IMR-90 (cell line): ENCODE results near the gene MEF2D. TPM values are rescaled to one million over a fixed set of nuclear protein-coding genes. Genes with fewer than 3 reads are reported as not detected.

Source experiments
- ATAC-seq: fragments of 200-7000 bp; cut with Tn5 transposase; 2 replicates; pipeline ENCODE4 v1.9.1; 2020; ENCODE audit warnings: low read depth, mild to moderate bottlenecking, moderate library complexity
- BruUV-seq: library from RNA; stranded (reverse); fragments of 400-500 nt; replicated peaks from 2 replicates; lab custom pipeline; 2021; lab: Mats Ljungman, UMichigan
- CTCF ChIA-PET: fragments of 300-600 bp; formaldehyde crosslinking; extraction: SDS; loops from one replicate; lab custom pipeline; 2021; ENCODE audit warnings: antibody characterized with exemption; lab: Yijun Ruan, JAX
- POLR2A ChIA-PET: fragments of 300-600 bp; sonication (Branson Sonifier 250); formaldehyde crosslinking; loops from one replicate; lab custom pipeline; 2022; ENCODE audit warnings: antibody characterized with exemption; ENCODE audit not compliant: unreplicated experiment; lab: Charles Lee
- DNase-seq: peaks from one replicate; pipeline ENCODE4 v3.0.0; 2013
- H2AFZ ChIP-seq: replicated peaks from 2 replicates; pipeline ENCODE3; 2013; ENCODE audit warnings: low read length, mild to moderate bottlenecking; ENCODE audit not compliant: poor library complexity
- H2AK5ac ChIP-seq: 2 replicates; pipeline ENCODE4 v1.6.1; 2013; ENCODE audit warnings: low read depth, low read length, inconsistent platforms
- H2AK9ac ChIP-seq: replicated peaks from 2 replicates; pipeline ENCODE3; 2013; ENCODE audit warnings: mild to moderate bottlenecking, low read depth, low read length, moderate library complexity; ENCODE audit not compliant: poor library complexity
- H2BK120ac ChIP-seq: 2 replicates; pipeline ENCODE4 v1.6.1; 2013; ENCODE audit warnings: low read depth, low read length, inconsistent platforms
- H2BK15ac ChIP-seq: 3 replicates; pipeline ENCODE4 v1.6.1; 2013; ENCODE audit warnings: low read depth, low read length, inconsistent platforms
- H2BK20ac ChIP-seq: 2 replicates; pipeline ENCODE4 v1.6.1; 2013; ENCODE audit warnings: low read depth, mild to moderate bottlenecking, inconsistent platforms, low read length, moderate library complexity
- H2BK5ac ChIP-seq: 2 replicates; pipeline ENCODE4 v1.6.1; 2013; ENCODE audit warnings: mild to moderate bottlenecking, low read depth, low read length, inconsistent platforms; ENCODE audit not compliant: poor library complexity, severe bottlenecking
- H3K14ac ChIP-seq: replicated peaks from 2 replicates; pipeline ENCODE4 v1.6.1; 2013; ENCODE audit warnings: low read depth, low read length, inconsistent platforms
- H3K18ac ChIP-seq: 2 replicates; pipeline ENCODE4 v1.6.1; 2013; ENCODE audit warnings: low read depth, low read length, control low read depth
- H3K23ac ChIP-seq: 2 replicates; pipeline ENCODE4 v1.6.1; 2013; ENCODE audit warnings: low read depth, low read length, inconsistent platforms
- H3K27ac ChIP-seq: 2 replicates; pipeline ENCODE4 v1.5.1; 2013; ENCODE audit warnings: mild to moderate bottlenecking, control low read depth, low read length; ENCODE audit not compliant: insufficient read depth
- H3K27me3 ChIP-seq: 2 replicates; pipeline ENCODE4 v1.6.1; 2013; ENCODE audit warnings: low read length; ENCODE audit not compliant: control insufficient read depth, insufficient read depth
- H3K36me3 ChIP-seq: 2 replicates; pipeline ENCODE4 v1.6.1; 2013; ENCODE audit warnings: low read length, mixed read lengths; ENCODE audit not compliant: control insufficient read depth, insufficient read depth
- H3K4ac ChIP-seq: 2 replicates; pipeline ENCODE4 v1.6.1; 2013; ENCODE audit warnings: low read depth, low read length, inconsistent platforms
- H3K4me1 ChIP-seq: 2 replicates; pipeline ENCODE4 v1.6.1; 2013; ENCODE audit warnings: low read length, mixed read lengths; ENCODE audit not compliant: control insufficient read depth, insufficient read depth
- H3K4me2 ChIP-seq: 2 replicates; pipeline ENCODE4 v1.6.1; 2013; ENCODE audit warnings: low read depth, mild to moderate bottlenecking, control low read depth, low read length, moderate library complexity
- H3K4me3 ChIP-seq: 2 replicates; pipeline ENCODE4 v1.5.1; 2013; ENCODE audit warnings: low read depth, mild to moderate bottlenecking, control low read depth, low read length, moderate library complexity; ENCODE audit not compliant: insufficient read depth
- H3K56ac ChIP-seq: 2 replicates; pipeline ENCODE4 v1.6.1; 2013; ENCODE audit warnings: low read length, inconsistent platforms; ENCODE audit not compliant: insufficient read depth; ENCODE audit errors: extremely low read depth
- H3K79me1 ChIP-seq, 2 experiments: 2 replicates each; pipeline ENCODE4 v1.6.1; 2013; ENCODE audit warnings: low read length in 2 of 2, inconsistent platforms in 1 of 2, low read depth in 1 of 2
- H3K9ac ChIP-seq: 2 replicates; pipeline ENCODE4 v1.6.1; 2013; ENCODE audit warnings: low read depth, low read length, control low read depth
- H3K9me1 ChIP-seq: 2 replicates; pipeline ENCODE4 v1.6.1; 2013; ENCODE audit warnings: low read length, inconsistent platforms; ENCODE audit not compliant: insufficient read depth
- H3K9me3 ChIP-seq: 2 replicates; pipeline ENCODE4 v1.6.1; 2013; ENCODE audit warnings: low read length; ENCODE audit not compliant: control insufficient read depth, insufficient read depth
- H4K20me1 ChIP-seq: 2 replicates; pipeline ENCODE4 v1.6.1; 2013; ENCODE audit warnings: low read length, inconsistent platforms; ENCODE audit not compliant: insufficient read depth
- H4K5ac ChIP-seq: 2 replicates; pipeline ENCODE4 v1.6.1; 2013; ENCODE audit warnings: mild to moderate bottlenecking, low read depth, low read length, control low read depth
- H4K8ac ChIP-seq, 2 experiments: 2 replicates each; pipeline ENCODE4 v1.6.1; 2013; ENCODE audit warnings: low read depth in 2 of 2, low read length in 2 of 2, control low read depth in 1 of 2, inconsistent platforms in 1 of 2
- H4K91ac ChIP-seq: 2 replicates; pipeline ENCODE4 v1.6.1; 2013; ENCODE audit warnings: low read depth, low read length, inconsistent platforms; ENCODE audit not compliant: insufficient read depth
- CHD1 ChIP-seq: IDR thresholded peaks from 2 replicates; pipeline ENCODE4 v1.6.1; 2012; ENCODE audit warnings: low read depth, low read length, improper control_type of control experiment
- MXI1 ChIP-seq: IDR thresholded peaks from 2 replicates; pipeline ENCODE4 v1.6.1; 2012; ENCODE audit warnings: low read depth, mild to moderate bottlenecking, low read length, moderate library complexity, borderline replicate concordance
- NFE2L2 ChIP-seq: fragments of 150-350 bp; IDR thresholded peaks from 2 replicates; pipeline ENCODE4 v1.6.1; 2016; ENCODE audit warnings: low read depth, mild to moderate bottlenecking, low read length
- WGBS, 2 experiments: methylation state at CpG; one replicate each; pipeline versions ENCODE4 v1.1.5 to v1.1.7; 2013; ENCODE audit warnings: missing lambda C conversion rate in 2 of 2; ENCODE audit not compliant: insufficient read length in 1 of 2; ENCODE audit errors: extremely low coverage in 2 of 2; 5-methylcytosine and 5-hydroxymethylcytosine counted together
- dilution Hi-C: fragments of 300-500 bp; cut with HindIII; formaldehyde crosslinking; loops from one replicate; pipeline ENCODE4 v1.14.3; 2018; ENCODE audit warnings: low sequenced_read_pairs; ENCODE audit not compliant: unreplicated experiment
- in situ Hi-C: fragments of 300-500 bp; cut with MboI; formaldehyde crosslinking; loops from 3 replicates; pipeline ENCODE4 v1.14.3; 2019; ENCODE audit warnings: low sequenced_read_pairs, inconsistent platforms, mixed read lengths
- intact Hi-C: fragments of 100-400 bp; cut with micrococcal nuclease; formaldehyde crosslinking; loops from 2 replicates; pipeline ENCODE4 v1.10.0; 2022
- polyA plus RNA-seq, 3 experiments: library from polyadenylated mRNA; depleted of rRNA; stranded (reverse); fragments of >200 nt; gene quantifications; 2 replicates each; pipeline ENCODE4 v1.2.3, GENCODE V29; 2012; ENCODE audit warnings: low replicate concordance in 1 of 3
- total RNA-seq: library from RNA; depleted of rRNA; stranded (reverse); fragments of >200 nt; gene quantifications from 2 replicates; pipeline ENCODE4 v1.2.3, GENCODE V29; 2012

Gene MEF2D
- total and polyA plus RNA-seq, 2 of the 4 experiments (the other 2 are of a cell fraction): 2.9 to 20.0 TPM

DNA sequence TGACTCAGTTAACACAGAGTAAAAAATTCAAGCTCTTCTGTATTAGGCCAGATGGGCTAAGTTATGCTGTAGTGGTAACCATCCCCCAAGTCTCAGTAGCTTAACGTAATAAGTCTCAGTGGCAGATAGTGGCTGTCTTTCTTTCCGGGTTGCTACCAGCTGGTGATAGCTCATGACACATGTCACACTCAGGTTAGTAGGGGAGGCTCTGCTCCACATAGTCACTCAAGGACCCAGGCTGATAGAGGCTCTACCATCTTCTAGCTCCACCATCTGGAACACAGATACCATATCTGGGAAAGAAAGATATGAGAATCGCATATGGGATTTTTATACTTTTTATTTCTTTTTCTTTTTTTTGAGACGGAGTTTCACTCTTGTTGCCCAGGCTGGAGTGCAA, 16.2 kb upstream of the MEF2D start:
- no peaks in the 10 kb centered on the region for H4K20me1 ChIP-seq
- no peak overlapping the region for H2AK9ac ChIP-seq
- H3K36me3 ChIP-seq: no peaks in the 10 kb centered on the region
- TF ChIP-seq NFE2L2 (no peak), CHD1 (no peak), MXI1 (no peak)
- no peak overlapping the region for H2AFZ ChIP-seq
- BruUV-seq: no TSS peak
- no peak overlapping the region for H4K5ac ChIP-seq
- H3K4me1 ChIP-seq: no peaks in the 10 kb centered on the region
- H3K14ac ChIP-seq: no peak overlapping the region
- H2BK120ac ChIP-seq: no peak overlapping the region
- H3K18ac ChIP-seq: no peak overlapping the region
- POLR2A ChIA-PET: no interaction called here
- H4K91ac ChIP-seq: no peak overlapping the region
- H4K8ac ChIP-seq: no peak overlapping the region
- intact Hi-C loops: no loop called here
- no peak overlapping the region for H2BK15ac ChIP-seq
- H3K9ac ChIP-seq: no peak overlapping the region
- H2BK5ac ChIP-seq: no peak overlapping the region
- H3K23ac ChIP-seq: no peak overlapping the region
- no peak overlapping the region for H3K4ac ChIP-seq
- H3K4me2 ChIP-seq: no peak overlapping the region
- H3K9me1 ChIP-seq: no peaks in the 10 kb centered on the region
- dilution Hi-C loops: no loop called here
- H3K27ac ChIP-seq: no peak overlapping the region
- H2BK20ac ChIP-seq: no peak overlapping the region
- CTCF ChIA-PET: no interaction called here
- no CpG with 5 or more reads among the region's 4 CpGs for WGBS, 2 experiments
- no peaks in the 10 kb centered on the region for H3K79me1 ChIP-seq
- in situ Hi-C loops: no loop called here
- ATAC-seq (no peak), DNase-seq (no peak)
- no peaks in the 10 kb centered on the region for H3K9me3 ChIP-seq
- no peak overlapping the region for H3K56ac ChIP-seq
- no peak overlapping the region for H3K4me3 ChIP-seq
- H2AK5ac ChIP-seq: no peak overlapping the region
- H3K27me3 ChIP-seq: no peaks in the 10 kb centered on the region
